Neural cell (in vitro differentiated cells): ENCODE measurements around the gene SPAG16. TPM values are rescaled to one million over a fixed set of nuclear protein-coding genes. Genes with fewer than 3 reads are reported as not detected.

Source experiments
- H2AFZ ChIP-seq: fragments of 200-600, 300-800 bp; sonication (generic), shearing (Covaris generic); 2 replicates; pipeline ENCODE4 v1.6.0; 2014; ENCODE audit warnings: low read depth, mild to moderate bottlenecking, antibody characterized with exemption, low read length, moderate library complexity
- H3F3A ChIP-seq: fragments of 200-600 bp; shearing (Covaris generic); 2 replicates; pipeline ENCODE4 v1.6.1; 2016; ENCODE audit warnings: mild to moderate bottlenecking, moderate library complexity, mixed read lengths, antibody characterized with exemption, low read length; ENCODE audit not compliant: insufficient read depth, poor library complexity, severe bottlenecking
- H3K27ac ChIP-seq: fragments of 200-600, 300-800 bp; sonication (generic), shearing (Covaris generic); 2 replicates; pipeline ENCODE4 v1.5.1; 2014; ENCODE audit warnings: mild to moderate bottlenecking, low read length, moderate library complexity
- H3K27me3 ChIP-seq: fragments of 300-800, 200-600 bp; sonication (generic), shearing (Covaris generic); 2 replicates; pipeline ENCODE4 v1.6.0; 2014; ENCODE audit warnings: mild to moderate bottlenecking, low read depth, low read length, moderate library complexity; ENCODE audit not compliant: insufficient read depth
- H3K36me3 ChIP-seq: fragments of 300-800, 200-600 bp; sonication (generic), shearing (Covaris generic); 2 replicates; pipeline ENCODE4 v1.5.1; 2014; ENCODE audit warnings: mild to moderate bottlenecking, antibody characterized with exemption, low read length, moderate library complexity; ENCODE audit not compliant: insufficient read depth
- H3K4me2 ChIP-seq: fragments of 300-800, 200-600 bp; sonication (generic), shearing (Covaris generic); 2 replicates; pipeline ENCODE4 v1.6.0; 2014; ENCODE audit warnings: mild to moderate bottlenecking, low read length
- H3K4me3 ChIP-seq: fragments of 300-800, 200-600 bp; sonication (generic), shearing (Covaris generic); 2 replicates; pipeline ENCODE4 v1.5.1; 2014; ENCODE audit warnings: mild to moderate bottlenecking, low read length, moderate library complexity
- H3K79me2 ChIP-seq: fragments of 200-600 bp; shearing (Covaris generic); replicated peaks from 2 replicates; pipeline ENCODE4 v1.6.0; 2014; ENCODE audit warnings: mild to moderate bottlenecking, low read length, moderate library complexity; ENCODE audit not compliant: insufficient read depth
- H3K9ac ChIP-seq: fragments of 300-800, 200-600 bp; sonication (generic), shearing (Covaris generic); 2 replicates; pipeline ENCODE4 v1.6.1; 2016; ENCODE audit warnings: mild to moderate bottlenecking, low read length, mixed read lengths
- H3K9me2 ChIP-seq: fragments of 200-600 bp; shearing (Covaris generic); 2 replicates; pipeline ENCODE4 v1.6.1; 2016; ENCODE audit warnings: mild to moderate bottlenecking, low read length, mixed read lengths; ENCODE audit not compliant: insufficient read depth
- H3K9me3 ChIP-seq: fragments of 200-600, 300-800 bp; sonication (generic), shearing (Covaris generic); 2 replicates; pipeline ENCODE4 v1.6.1; 2016; ENCODE audit warnings: mild to moderate bottlenecking, mixed run types, low read length, moderate library complexity, mixed read lengths
- H4K20me1 ChIP-seq: fragments of 200-600 bp; shearing (Covaris generic); 2 replicates; pipeline ENCODE4 v1.6.1; 2016; ENCODE audit warnings: mild to moderate bottlenecking, mixed run types; ENCODE audit not compliant: insufficient read depth
- CTCF ChIP-seq: fragments of 450-650 bp; IDR thresholded peaks from 2 replicates; pipeline ENCODE4 v1.5.1; 2014; ENCODE audit warnings: antibody characterized with exemption, mild to moderate bottlenecking, moderate library complexity; ENCODE audit not compliant: poor library complexity, severe bottlenecking
- EP300 ChIP-seq: fragments of 450-650 bp; conservative IDR thresholded peaks from 2 replicates; pipeline ENCODE4 v1.6.1; 2014; ENCODE audit warnings: antibody characterized with exemption, mild to moderate bottlenecking, moderate library complexity; ENCODE audit not compliant: poor library complexity, severe bottlenecking
- EZH2 ChIP-seq: fragments of 200-600, 300-800 bp; shearing (Covaris generic), sonication (generic); IDR thresholded peaks from 2 replicates; pipeline ENCODE4 v1.6.1; 2014; ENCODE audit warnings: antibody characterized with exemption, low read length, borderline replicate concordance, mild to moderate bottlenecking; ENCODE audit not compliant: insufficient read depth, poor library complexity, severe bottlenecking
- MXI1 ChIP-seq: fragments of 450-650 bp; conservative IDR thresholded peaks from 2 replicates; pipeline ENCODE4 v1.6.1; 2014; ENCODE audit warnings: antibody characterized with exemption, mild to moderate bottlenecking; ENCODE audit not compliant: poor library complexity, severe bottlenecking
- POLR2AphosphoS5 ChIP-seq: IDR thresholded peaks from 2 replicates; pipeline ENCODE4 v1.6.1; 2012
- RAD21 ChIP-seq: fragments of 450-650 bp; conservative IDR thresholded peaks from 2 replicates; pipeline ENCODE4 v1.6.1; 2014; ENCODE audit warnings: antibody characterized with exemption, mild to moderate bottlenecking, moderate library complexity
- REST ChIP-seq: IDR thresholded peaks from 2 replicates; pipeline ENCODE4 v1.6.1; 2012; ENCODE audit warnings: borderline replicate concordance
- SMC3 ChIP-seq: fragments of 450-650 bp; conservative IDR thresholded peaks from 2 replicates; pipeline ENCODE4 v1.6.1; 2014; ENCODE audit warnings: antibody characterized with exemption, mild to moderate bottlenecking, moderate library complexity; ENCODE audit not compliant: poor library complexity
- TAF1 ChIP-seq: IDR thresholded peaks from 2 replicates; pipeline ENCODE4 v1.6.1; 2012; ENCODE audit warnings: low read depth
- polyA plus RNA-seq: library from polyadenylated mRNA; depleted of rRNA; stranded (reverse); fragments of >200 nt; gene quantifications from 2 replicates; pipeline ENCODE4 v1.2.3, GENCODE V29; 2014

SPAG16 gene
- polyA plus RNA-seq, 1 donor from 2014 or later, result 75.4 TPM

- TF ChIP-seq MXI1 (no peak), POLR2AphosphoS5 (no peak), REST (no peak), RAD21 (no peak)
- Histone ChIP-seq H3K4me3 (no peak overlapping the region), H3K27me3 (no peaks in the 10 kb centered on the region), H3K79me2 (no peaks in the 10 kb centered on the region), H4K20me1 (no peaks in the 10 kb centered on the region), H2AFZ (no peak overlapping the region), H3K9ac (no peak overlapping the region), H3F3A (no peaks in the 10 kb centered on the region), H3K36me3 (no peaks in the 10 kb centered on the region), H3K9me3 (no peaks in the 10 kb centered on the region), H3K9me2 (no peaks in the 10 kb centered on the region), H3K27ac (no peak overlapping the region), H3K4me2 (no peak overlapping the region)
Observed at GRCh38 chr2:214380681-214381080, 1096.4 kb downstream of the SPAG16 start.

DNA sequence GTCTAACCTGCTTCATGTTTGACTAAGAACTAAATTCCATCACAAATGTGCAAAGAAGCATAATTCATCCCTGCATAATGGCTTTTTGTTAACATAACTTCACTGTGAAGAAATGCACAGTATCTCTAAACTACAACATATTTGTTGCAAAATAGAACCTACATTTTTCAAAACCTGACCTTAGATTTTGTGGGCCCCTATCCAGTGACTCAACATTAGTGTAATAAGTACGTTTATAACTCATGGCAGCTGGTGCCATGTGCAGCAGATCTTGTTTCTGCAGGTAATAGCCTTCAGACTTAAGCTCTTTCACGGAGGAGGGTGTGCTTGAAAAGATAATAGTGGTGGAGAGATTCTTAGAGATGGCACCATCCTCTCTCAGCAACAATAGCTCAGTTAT, 1098.0 kb downstream of the SPAG16 start:
- no peak overlapping the region for H2AFZ ChIP-seq
- H3K27me3 ChIP-seq, result no peaks in the 10 kb centered on the region
- no peak overlapping the region for H3K9ac ChIP-seq
- H3F3A ChIP-seq, result no peaks in the 10 kb centered on the region
- no peaks in the 10 kb centered on the region for H3K9me2 ChIP-seq
- no peak overlapping the region for H3K4me2 ChIP-seq
- no peaks in the 10 kb centered on the region for H3K79me2 ChIP-seq
- H3K4me3 ChIP-seq, result no peak overlapping the region
- no peaks in the 10 kb centered on the region for H4K20me1 ChIP-seq
- TF ChIP-seq REST, result no peak
- TF ChIP-seq CTCF, result no peak
- TF ChIP-seq POLR2AphosphoS5, result no peak
- no peak for TF ChIP-seq SMC3
- TF ChIP-seq EZH2, result no peak
- TF ChIP-seq TAF1, result no peak
- TF ChIP-seq MXI1, result no peak
- TF ChIP-seq EP300, result no peak
- TF ChIP-seq RAD21, result no peak
- H3K27ac ChIP-seq, result no peak overlapping the region
- no peaks in the 10 kb centered on the region for H3K36me3 ChIP-seq
- H3K9me3 ChIP-seq, result no peaks in the 10 kb centered on the region
